CD4-positive, CD25-positive, alpha-beta regulatory T cell (primary cell): ENCODE measurements around the gene ATOSA. TPM values are rescaled to one million over a fixed set of nuclear protein-coding genes. Genes with fewer than 3 reads are reported as not detected.

ENCODE experiments used
- polyA plus RNA-seq, 4 donors: library from polyadenylated mRNA; unstranded; fragments of 300-500 nt; fragmentation: Illumina TruSeq; gene quantifications; one replicate each; pipeline ENCODE4 v1.2.3, GENCODE V29; 2021
- total RNA-seq: library from RNA; stranded (reverse); gene quantifications from one replicate; pipeline ENCODE4 v1.2.3, GENCODE V29; 2022

Gene ATOSA
- total and polyA plus RNA-seq, 5 donors from 2014 or later, result 13.5 to 139 (median 19.8) TPM

Other genes with a start within 250 kb of the ATOSA start
- gene MYO5A, start 150.5 kb downstream of the ATOSA start, total RNA-seq, result 63.3 TPM
- gene MYO5A, start 150.5 kb downstream of the ATOSA start, polyA plus RNA-seq, result 10 to 100 TPM in 2 of 4 donors, 1 to 10 TPM in 2; 6.1 to 14.6 (median 10.6) TPM
- 143 TPM for gene ARPP19, start 110.4 kb downstream of the ATOSA start, total RNA-seq
- 10 to 100 TPM; 72.1 to 83.1 (median 82.6) TPM for gene ARPP19, start 110.4 kb downstream of the ATOSA start, polyA plus RNA-seq
- not detected for gene ONECUT1, start 110.9 kb upstream of the ATOSA start, total RNA-seq
- gene ONECUT1, start 110.9 kb upstream of the ATOSA start, polyA plus RNA-seq, result not detected